GM12878 (cell line): ENCODE measurements around the gene SLC45A1. TPM values are rescaled to one million over a fixed set of nuclear protein-coding genes. Genes with fewer than 3 reads are reported as not detected.

Experiments used
- ATAC-seq: fragments of 200-7000 bp; cut with Tn5 transposase; 3 replicates; pipeline ENCODE4 v1.9.1; 2020; ENCODE audit warnings: mild to moderate bottlenecking, moderate library complexity
- BruUV-seq: library from RNA; stranded (reverse); fragments of 400-500 nt; replicated peaks from 2 replicates; lab custom pipeline; 2021; lab: Mats Ljungman, UMichigan
- CTCF ChIA-PET: fragments of 300-600 bp; sonication (Branson Sonifier 250); formaldehyde crosslinking; extraction: SDS; loops from one replicate; lab custom pipeline; 2021; ENCODE audit warnings: inconsistent platforms; lab: Yijun Ruan, JAX
- POLR2A ChIA-PET: fragments of 350-600 bp; formaldehyde crosslinking; extraction: SDS; loops from one replicate; lab custom pipeline; 2021; ENCODE audit warnings: inconsistent platforms; lab: Charles Lee
- RAD21 ChIA-PET: fragments of 300-600 bp; sonication (Branson Sonifier 250); formaldehyde crosslinking; loops from one replicate; lab custom pipeline; 2023; ENCODE audit warnings: antibody characterized with exemption; ENCODE audit not compliant: unreplicated experiment; lab: Charles Lee
- SMC1A ChIA-PET: fragments of 300-600 bp; sonication (Branson Sonifier 250); formaldehyde crosslinking; loops from one replicate; lab custom pipeline; 2023; ENCODE audit not compliant: unreplicated experiment, uncharacterized antibody; lab: Charles Lee
- DNase-seq: peaks from one replicate; pipeline ENCODE4 v3.0.0-alpha.2; 2011; ENCODE audit warnings: low read depth, low spot score
- FAIRE-seq: peaks from 3 replicates; lab custom pipeline; 2011; peaks lifted over from hg19 to GRCh38; lab: Jason Lieb, UNC
- H2AFZ ChIP-seq: 2 replicates; pipeline ENCODE4 v1.6.0; 2011; ENCODE audit warnings: low read depth, low read length, control low read depth; ENCODE audit not compliant: control insufficient read depth
- H3K27ac ChIP-seq: 2 replicates; pipeline ENCODE4 v1.5.1; 2011; ENCODE audit warnings: control low read depth; ENCODE audit not compliant: control insufficient read depth, insufficient read depth
- H3K27me3 ChIP-seq, 2 experiments: replicated peaks in 1 of 2; 2 replicates each; pipeline versions ENCODE4 v1.6.0 to v1.6.1; 2011; ENCODE audit warnings: low read length in 1 of 2; ENCODE audit not compliant: control insufficient read depth in 2 of 2, insufficient read depth in 2 of 2
- H3K36me3 ChIP-seq, 2 experiments: 2 replicates each; pipeline ENCODE4 v1.5.1; 2011; ENCODE audit warnings: low read length in 1 of 2; ENCODE audit not compliant: control insufficient read depth in 2 of 2, insufficient read depth in 2 of 2
- H3K4me1 ChIP-seq: 2 replicates; pipeline ENCODE4 v1.6.1; 2011; ENCODE audit warnings: mild to moderate bottlenecking, low read length, moderate library complexity, mixed read lengths; ENCODE audit not compliant: control insufficient read depth, insufficient read depth
- H3K4me2 ChIP-seq: 2 replicates; pipeline ENCODE4 v1.6.0; 2011; ENCODE audit warnings: control low read depth; ENCODE audit not compliant: control insufficient read depth, insufficient read depth
- H3K4me3 ChIP-seq: fragments of 200-600 bp; sonication (generic); 2 replicates; pipeline ENCODE4 v1.5.1; 2016
- H3K79me2 ChIP-seq: 2 replicates; pipeline ENCODE4 v1.6.0; 2011; ENCODE audit warnings: low read length; ENCODE audit not compliant: control insufficient read depth, insufficient read depth
- H3K9ac ChIP-seq: 2 replicates; pipeline ENCODE4 v1.8.0; 2011; ENCODE audit warnings: low read length, control low read depth, mixed read lengths; ENCODE audit not compliant: control insufficient read depth, insufficient read depth
- H3K9me3 ChIP-seq: replicated peaks from 3 replicates; pipeline ENCODE4 v1.5.1; 2011; ENCODE audit warnings: mild to moderate bottlenecking, low read length; ENCODE audit not compliant: control insufficient read depth, insufficient read depth
- H4K20me1 ChIP-seq: 2 replicates; pipeline ENCODE4 v1.6.0; 2011; ENCODE audit not compliant: control insufficient read depth, insufficient read depth
- BRCA1 ChIP-seq: IDR thresholded peaks from 2 replicates; pipeline ENCODE4 v1.6.1; 2011; ENCODE audit warnings: low read depth, low read length, improper control_type of control experiment
- CEBPB ChIP-seq, 2 experiments: fragments of 150-350 bp in 1 of 2; IDR thresholded peaks; 2 replicates each; pipeline ENCODE4 v1.6.1; 2012 to 2014; ENCODE audit warnings: low read depth in 2 of 2, low read length in 2 of 2, borderline replicate concordance in 1 of 2, inconsistent platforms in 1 of 2
- E2F4 ChIP-seq: IDR thresholded peaks from 2 replicates; pipeline ENCODE4 v1.6.1; 2012; ENCODE audit warnings: low read depth, low read length, improper control_type of control experiment
- ELK1 ChIP-seq: IDR thresholded peaks from 2 replicates; pipeline ENCODE4 v1.6.1; 2012; ENCODE audit warnings: low read depth, low read length, improper control_type of control experiment
- IRF3 ChIP-seq: fragments of 450-650 bp; IDR thresholded peaks from 2 replicates; pipeline ENCODE4 v1.6.1; 2014; ENCODE audit warnings: mild to moderate bottlenecking
- NFIC ChIP-seq: IDR thresholded peaks from 2 replicates; pipeline ENCODE4 v1.6.1; 2012; ENCODE audit warnings: low read depth, mild to moderate bottlenecking, inconsistent platforms, low read length, moderate library complexity
- NRF1 ChIP-seq: conservative IDR thresholded peaks from 2 replicates; pipeline ENCODE4 v1.6.1; 2011; ENCODE audit warnings: mild to moderate bottlenecking, low read depth, low read length, improper control_type of control experiment
- PML ChIP-seq: IDR thresholded peaks from 2 replicates; pipeline ENCODE4 v1.6.1; 2012; ENCODE audit warnings: low read length, inconsistent platforms
- RBBP5 ChIP-seq: fragments of 200-600 bp; sonication (generic); conservative IDR thresholded peaks from 2 replicates; pipeline ENCODE4 v1.6.1; 2016
- RFX5 ChIP-seq: IDR thresholded peaks from 2 replicates; pipeline ENCODE4 v1.6.1; 2011; ENCODE audit warnings: low read depth, low read length, improper control_type of control experiment
- SMAD1 ChIP-seq: fragments of 450-650 bp; IDR thresholded peaks from 2 replicates; pipeline ENCODE4 v1.6.1; 2018; ENCODE audit warnings: mild to moderate bottlenecking, low read depth; ENCODE audit not compliant: partially characterized antibody
- SREBF1 ChIP-seq: IDR thresholded peaks from 2 replicates; pipeline ENCODE4 v1.6.1; 2012; ENCODE audit warnings: mild to moderate bottlenecking, low read length
- SREBF2 ChIP-seq: IDR thresholded peaks from 2 replicates; pipeline ENCODE4 v1.6.1; 2012; ENCODE audit warnings: mild to moderate bottlenecking, low read length
- YY1 ChIP-seq: IDR thresholded peaks from 2 replicates; pipeline ENCODE4 v1.6.1; 2011; ENCODE audit warnings: low read depth, mild to moderate bottlenecking, low read length
- ZNF384 ChIP-seq: IDR thresholded peaks from 2 replicates; pipeline ENCODE4 v1.6.1; 2012; ENCODE audit warnings: low read depth, mild to moderate bottlenecking, low read length, improper control_type of control experiment, borderline replicate concordance
- WGBS: methylation state at CpG from one replicate; pipeline ENCODE4 v1.1.6; 2016; ENCODE audit warnings: low lambda C conversion rate; ENCODE audit not compliant: insufficient replicate concordance, insufficient coverage; ENCODE audit errors: missing lambda C conversion rate; 5-methylcytosine and 5-hydroxymethylcytosine counted together
- in situ Hi-C: fragments of 300-500 bp; cut with MboI; formaldehyde crosslinking; loops from 9 replicates; pipeline ENCODE4 v1.14.3; 2018; ENCODE audit warnings: mixed read lengths
- intact Hi-C: fragments of 100-400 bp; cut with micrococcal nuclease; formaldehyde crosslinking; loops from one replicate; pipeline ENCODE4 v1.14.2; 2022; ENCODE audit not compliant: unreplicated experiment
- polyA plus RNA-seq, 11 experiments: library from polyadenylated mRNA; depleted of rRNA in 4 of 11; unstranded in 6 of 11; stranded (reverse) in 5 of 11; fragments of >200 nt; fragmentation: Nextera tagmentation in 4 of 11; fragmentation: Illumina TruSeq in 1 of 11; extraction: Ambion mirVana in 4 of 11; extraction: Trizol in 1 of 11; gene quantifications; 1 replicate in 1 of 11; 2 replicates in 10 of 11; pipeline versions ENCODE4 v1.2.1 to v1.2.3, GENCODE V29; 2011 to 2016; ENCODE audit warnings: inconsistent platforms in 2 of 11, missing spikeins in 2 of 11, low read depth in 1 of 11
- total RNA-seq, 4 experiments: library from RNA; depleted of rRNA in 3 of 4; stranded (reverse); fragments of >200 nt in 3 of 4; fragmentation: Illumina TruSeq in 1 of 4; extraction: Trizol in 1 of 4; gene quantifications; 2 replicates each; pipeline versions ENCODE4 v1.2.1 to v1.2.3, GENCODE V29; 2013 to 2021
- TF ChIP-seq, protein P1 (sequence below): IDR thresholded peaks from 2 replicates; pipeline ENCODE4 v1.6.1; 2011; ENCODE audit warnings: mild to moderate bottlenecking, low read depth, low read length, moderate library complexity; ENCODE audit not compliant: insufficient replicate concordance
- TF ChIP-seq, protein P2 (sequence below): fragments of 450-650 bp; IDR thresholded peaks from 2 replicates; pipeline ENCODE4 v1.6.1; 2016; ENCODE audit warnings: mild to moderate bottlenecking

SLC45A1 gene
- total and polyA plus RNA-seq, 10 of the 15 experiments (the other 5 are each of a cell fraction or from before 2014, with no cell fraction given) = 0.07 to 0.23 (median 0.13) TPM; not detected in 6

DNA sequence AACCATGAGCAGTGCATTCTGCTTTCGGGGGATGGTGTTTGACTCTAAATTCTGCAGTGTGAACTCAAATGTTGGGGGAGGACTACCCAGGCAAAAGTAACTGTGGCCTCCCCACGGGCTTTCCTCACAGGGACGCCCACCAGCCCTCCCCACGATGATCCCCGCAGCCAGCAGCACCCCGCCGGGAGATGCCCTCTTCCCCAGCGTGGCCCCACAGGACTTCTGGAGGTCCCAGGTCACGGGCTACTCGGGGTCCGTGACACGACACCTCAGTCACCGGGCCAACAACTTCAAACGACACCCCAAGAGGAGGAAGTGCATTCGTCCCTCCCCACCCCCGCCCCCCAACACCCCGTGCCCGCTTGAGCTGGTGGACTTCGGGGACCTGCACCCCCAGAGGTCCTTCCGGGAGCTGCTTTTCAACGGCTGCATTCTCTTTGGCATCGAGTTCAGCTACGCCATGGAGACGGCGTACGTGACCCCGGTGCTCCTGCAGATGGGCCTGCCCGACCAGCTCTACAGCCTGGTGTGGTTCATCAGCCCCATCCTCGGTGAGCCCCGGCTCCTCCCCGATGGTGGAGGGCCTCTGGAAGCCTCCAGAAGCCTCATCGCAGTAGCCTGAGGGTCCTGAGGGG is 6.4 kb downstream of the SLC45A1 start:
- H3K9me3 ChIP-seq = no peaks in the 10 kb centered on the region
- no peak overlapping the region for H3K4me2 ChIP-seq
- H3K4me1 ChIP-seq = no peaks in the 10 kb centered on the region
- ChIA-PET POLR2A (no interaction called here), RAD21 (no interaction called here), SMC1A (no interaction called here), CTCF (no interaction called here)
- H3K79me2 ChIP-seq = no peaks in the 10 kb centered on the region
- no peak for TF ChIP-seq BRCA1
- TF ChIP-seq SREBF2 = no peak
- TF ChIP-seq NFIC = no peak
- no peak for TF ChIP-seq NRF1
- TF ChIP-seq SREBF1 = no peak
- no peak for TF ChIP-seq PML
- TF ChIP-seq ELK1 = no peak
- TF ChIP-seq, protein P1, sequence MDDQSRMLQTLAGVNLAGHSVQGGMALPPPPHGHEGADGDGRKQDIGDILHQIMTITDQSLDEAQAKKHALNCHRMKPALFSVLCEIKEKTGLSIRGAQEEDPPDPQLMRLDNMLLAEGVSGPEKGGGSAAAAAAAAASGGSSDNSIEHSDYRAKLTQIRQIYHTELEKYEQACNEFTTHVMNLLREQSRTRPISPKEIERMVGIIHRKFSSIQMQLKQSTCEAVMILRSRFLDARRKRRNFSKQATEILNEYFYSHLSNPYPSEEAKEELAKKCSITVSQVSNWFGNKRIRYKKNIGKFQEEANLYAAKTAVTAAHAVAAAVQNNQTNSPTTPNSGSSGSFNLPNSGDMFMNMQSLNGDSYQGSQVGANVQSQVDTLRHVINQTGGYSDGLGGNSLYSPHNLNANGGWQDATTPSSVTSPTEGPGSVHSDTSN = no peak
- no peak for TF ChIP-seq IRF3
- TF ChIP-seq YY1 = no peak
- TF ChIP-seq, protein P2, sequence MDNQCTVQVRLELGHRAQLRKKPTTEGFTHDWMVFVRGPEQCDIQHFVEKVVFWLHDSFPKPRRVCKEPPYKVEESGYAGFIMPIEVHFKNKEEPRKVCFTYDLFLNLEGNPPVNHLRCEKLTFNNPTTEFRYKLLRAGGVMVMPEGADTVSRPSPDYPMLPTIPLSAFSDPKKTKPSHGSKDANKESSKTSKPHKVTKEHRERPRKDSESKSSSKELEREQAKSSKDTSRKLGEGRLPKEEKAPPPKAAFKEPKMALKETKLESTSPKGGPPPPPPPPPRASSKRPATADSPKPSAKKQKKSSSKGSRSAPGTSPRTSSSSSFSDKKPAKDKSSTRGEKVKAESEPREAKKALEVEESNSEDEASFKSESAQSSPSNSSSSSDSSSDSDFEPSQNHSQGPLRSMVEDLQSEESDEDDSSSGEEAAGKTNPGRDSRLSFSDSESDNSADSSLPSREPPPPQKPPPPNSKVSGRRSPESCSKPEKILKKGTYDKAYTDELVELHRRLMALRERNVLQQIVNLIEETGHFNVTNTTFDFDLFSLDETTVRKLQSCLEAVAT = no peak
- no peak for TF ChIP-seq RFX5
- no peak for TF ChIP-seq SMAD1
- TF ChIP-seq ZNF384 = no peak
- TF ChIP-seq CEBPB (IDR thresholded peaks at IDR 0.05; ENCODE audit: borderline replicate concordance in 1 of 2, low read depth in 2 of 2, low read length in 2 of 2) = no peak
- TF ChIP-seq E2F4 = no peak
- TF ChIP-seq RBBP5 = no peak
- H3K27ac ChIP-seq = no peak overlapping the region
- H3K27me3 ChIP-seq = no peaks in the 10 kb centered on the region; a peak in 1 of 4 replicates
- no peak for DNase-seq
- 66% methylated on average over 32 of the region's 32 CpGs for WGBS
- H3K4me3 ChIP-seq = no peak overlapping the region
- no TSS peak for BruUV-seq
- H3K9ac ChIP-seq = no peak overlapping the region
- FAIRE-seq = no peak
- H2AFZ ChIP-seq = no peak overlapping the region
- no peak for ATAC-seq
- no peaks in the 10 kb centered on the region for H3K36me3 ChIP-seq
- intact Hi-C loops (no loop called here), in situ Hi-C loops (no loop called here)
- no peaks in the 10 kb centered on the region for H4K20me1 ChIP-seq
